Stimulated activated CD8-positive, alpha-beta memory T cell treated with anti-CD3 and anti-CD28 coated beads, Interleukin-15, amount 100 ng/mL, for 4 hours (primary cell): ENCODE data around the gene LRP10.
"Not testable (repeated sequence)": the region's sequence is repeated elsewhere in the genome, so short reads cannot be mapped to it uniquely, and the experiment has no call there.

Source experiments
- DNase-seq, 2 donors: peaks; one replicate each; pipeline ENCODE4 v3.0.0-alpha.2; 2020; ENCODE audit warnings: low read depth in 2 of 2

Gene LRP10

GRCh38 chr14:22843123-22843925 is 28.2 kb upstream of the LRP10 start:
- DNase-seq = no peak

DNA sequence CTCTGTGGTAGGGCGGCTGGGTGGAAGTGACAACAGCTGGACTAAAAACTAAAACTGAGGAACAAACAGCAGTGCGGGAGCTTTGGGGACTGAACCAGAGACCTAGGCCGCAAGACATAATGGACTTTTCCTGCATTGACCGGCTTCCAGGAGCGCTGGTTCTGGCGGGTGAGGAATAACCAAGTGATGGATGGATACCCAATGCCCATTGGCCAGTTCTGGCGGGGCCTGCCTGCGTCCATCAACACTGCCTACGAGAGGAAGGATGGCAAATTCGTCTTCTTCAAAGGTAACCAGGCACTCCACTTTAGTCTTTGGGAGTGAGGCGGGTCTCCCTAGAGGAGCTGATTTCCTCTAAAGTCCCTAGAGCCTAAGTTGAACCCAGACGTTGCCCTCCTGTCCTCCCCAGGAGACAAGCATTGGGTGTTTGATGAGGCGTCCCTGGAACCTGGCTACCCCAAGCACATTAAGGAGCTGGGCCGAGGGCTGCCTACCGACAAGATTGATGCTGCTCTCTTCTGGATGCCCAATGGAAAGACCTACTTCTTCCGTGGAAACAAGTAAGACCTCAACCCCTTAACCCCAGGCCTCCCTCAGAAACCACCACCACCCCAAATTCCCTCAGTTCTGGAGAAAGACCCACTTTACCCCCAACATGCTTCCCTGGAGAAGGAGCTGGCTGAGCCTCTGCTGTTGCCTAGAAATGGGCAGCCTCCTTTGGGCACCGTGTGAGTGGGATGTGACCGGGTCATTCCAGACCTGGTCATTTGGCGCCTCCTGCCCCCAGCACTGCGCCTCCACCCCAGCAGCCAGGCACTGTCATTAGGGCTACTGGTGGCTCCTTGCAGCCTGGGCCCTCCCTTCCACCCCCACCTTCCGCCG is 27.1 kb upstream of the LRP10 start:
- no peak for DNase-seq

GRCh38 chr14:22845103-22845394 is 26.5 kb upstream of the LRP10 start:
- DNase-seq = no peak

DNA sequence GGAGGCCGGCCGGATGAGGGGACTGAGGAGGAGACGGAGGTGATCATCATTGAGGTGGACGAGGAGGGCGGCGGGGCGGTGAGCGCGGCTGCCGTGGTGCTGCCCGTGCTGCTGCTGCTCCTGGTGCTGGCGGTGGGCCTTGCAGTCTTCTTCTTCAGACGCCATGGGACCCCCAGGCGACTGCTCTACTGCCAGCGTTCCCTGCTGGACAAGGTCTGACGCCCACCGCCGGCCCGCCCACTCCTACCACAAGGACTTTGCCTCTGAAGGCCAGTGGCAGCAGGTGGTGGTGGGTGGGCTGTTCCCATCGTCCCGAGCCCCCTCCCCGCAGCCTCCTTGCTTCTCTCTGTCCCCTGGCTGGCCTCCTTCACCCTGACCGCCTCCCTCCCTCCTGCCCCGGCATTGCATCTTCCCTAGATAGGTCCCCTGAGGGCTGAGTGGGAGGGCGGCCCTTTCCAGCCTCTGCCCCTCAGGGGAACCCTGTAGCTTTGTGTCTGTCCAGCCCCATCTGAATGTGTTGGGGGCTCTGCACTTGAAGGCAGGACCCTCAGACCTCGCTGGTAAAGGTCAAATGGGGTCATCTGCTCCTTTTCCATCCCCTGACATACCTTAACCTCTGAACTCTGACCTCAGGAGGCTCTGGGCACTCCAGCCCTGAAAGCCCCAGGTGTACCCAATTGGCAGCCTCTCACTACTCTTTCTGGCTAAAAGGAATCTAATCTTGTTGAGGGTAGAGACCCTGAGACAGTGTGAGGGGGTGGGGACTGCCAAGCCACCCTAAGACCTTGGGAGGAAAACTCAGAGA is 25.5 kb upstream of the LRP10 start:
- no peak for DNase-seq

GRCh38 chr14:22846811-22847307 is 24.7 kb upstream of the LRP10 start:
- DNase-seq = no peak

DNA sequence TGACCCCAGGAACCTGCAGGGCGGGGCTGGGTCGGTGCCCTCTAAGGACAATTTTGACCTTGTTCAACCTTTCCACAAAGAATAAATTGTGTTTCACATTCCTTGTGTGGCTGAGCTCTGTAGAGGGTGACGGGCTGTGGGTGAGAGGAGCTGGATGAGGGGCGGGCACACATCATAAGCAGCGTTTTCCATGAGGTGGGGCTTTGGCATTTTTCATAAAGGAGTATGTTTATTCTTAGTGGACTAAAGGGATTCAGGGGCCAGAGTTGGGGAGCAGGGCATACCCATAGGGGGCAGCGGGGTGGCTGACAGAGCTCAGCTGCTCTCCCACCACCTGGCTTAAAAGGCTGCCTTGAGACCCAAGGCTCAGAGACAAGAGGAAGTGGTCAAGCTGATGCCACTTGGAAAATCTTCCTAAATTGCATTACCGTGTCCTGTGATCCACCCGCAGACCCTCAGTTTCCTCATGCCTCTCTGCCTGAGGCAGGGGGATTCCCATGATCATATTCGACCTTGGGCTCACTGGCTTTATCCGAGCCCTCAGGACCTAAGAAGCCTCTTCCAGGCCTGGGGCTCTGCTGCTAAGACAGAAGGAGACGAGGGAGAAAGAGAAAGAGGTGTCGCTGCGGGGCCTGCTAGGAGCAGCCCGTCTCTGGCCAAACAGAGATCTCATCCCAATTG is 23.7 kb upstream of the LRP10 start:
- DNase-seq = no peak

GRCh38 chr14:22848351-22849164 is 23.0 kb upstream of the LRP10 start:
- DNase-seq = no peak

DNA sequence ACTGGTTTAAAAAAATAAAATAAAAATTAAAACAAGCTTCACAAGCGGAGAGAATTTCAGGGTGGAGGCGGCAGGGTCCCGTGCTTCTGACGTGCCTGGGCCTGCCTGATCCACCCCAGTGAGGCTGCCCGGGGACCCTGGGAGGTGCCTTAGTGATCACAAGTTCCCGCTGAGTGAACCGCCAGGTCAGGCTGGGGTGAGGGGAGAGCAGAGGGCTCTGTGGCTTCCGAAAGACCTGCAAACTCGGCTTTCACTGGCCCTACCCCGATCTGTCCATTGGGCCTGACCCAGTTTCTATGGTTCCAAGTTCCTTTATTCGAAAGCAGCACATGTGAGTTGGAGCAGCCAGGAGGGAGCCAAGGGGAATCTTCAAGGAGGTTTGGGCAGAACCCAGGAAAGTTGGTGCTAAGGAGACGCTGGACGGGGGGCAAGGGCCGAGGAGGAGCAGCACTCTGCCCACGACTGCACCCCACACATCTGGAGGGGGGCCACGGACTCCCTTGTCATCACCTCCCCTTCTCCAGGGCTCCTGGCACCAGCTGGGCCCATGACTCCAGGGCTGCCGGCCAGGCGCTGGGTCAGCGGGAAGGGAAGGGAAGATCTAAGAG is 22.2 kb upstream of the LRP10 start:
- DNase-seq = no peak

GRCh38 chr14:22850944-22851764 is 20.4 kb upstream of the LRP10 start:
- no peak for DNase-seq

- not testable (repeated sequence) for DNase-seq
Measured at GRCh38 chr14:22852178-22852577, 19.4 kb upstream of the LRP10 start.

DNA sequence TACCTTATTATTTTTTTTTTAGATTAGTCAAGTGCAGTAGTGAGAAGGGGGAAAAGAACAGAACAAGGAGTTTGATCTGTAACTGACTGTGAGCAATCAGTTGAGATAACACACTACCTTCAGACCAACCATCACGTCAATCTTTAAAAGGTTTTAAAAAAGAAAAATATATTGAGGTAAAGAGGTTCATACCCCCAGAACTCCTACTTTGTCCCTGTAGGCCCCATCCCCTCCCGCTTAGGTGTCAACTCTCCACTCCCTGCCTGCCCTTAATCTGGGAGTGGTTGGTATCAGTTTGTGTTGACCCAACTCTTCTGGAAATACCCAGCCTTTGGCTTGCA is 19.0 kb upstream of the LRP10 start:
- no peak for DNase-seq

DNA sequence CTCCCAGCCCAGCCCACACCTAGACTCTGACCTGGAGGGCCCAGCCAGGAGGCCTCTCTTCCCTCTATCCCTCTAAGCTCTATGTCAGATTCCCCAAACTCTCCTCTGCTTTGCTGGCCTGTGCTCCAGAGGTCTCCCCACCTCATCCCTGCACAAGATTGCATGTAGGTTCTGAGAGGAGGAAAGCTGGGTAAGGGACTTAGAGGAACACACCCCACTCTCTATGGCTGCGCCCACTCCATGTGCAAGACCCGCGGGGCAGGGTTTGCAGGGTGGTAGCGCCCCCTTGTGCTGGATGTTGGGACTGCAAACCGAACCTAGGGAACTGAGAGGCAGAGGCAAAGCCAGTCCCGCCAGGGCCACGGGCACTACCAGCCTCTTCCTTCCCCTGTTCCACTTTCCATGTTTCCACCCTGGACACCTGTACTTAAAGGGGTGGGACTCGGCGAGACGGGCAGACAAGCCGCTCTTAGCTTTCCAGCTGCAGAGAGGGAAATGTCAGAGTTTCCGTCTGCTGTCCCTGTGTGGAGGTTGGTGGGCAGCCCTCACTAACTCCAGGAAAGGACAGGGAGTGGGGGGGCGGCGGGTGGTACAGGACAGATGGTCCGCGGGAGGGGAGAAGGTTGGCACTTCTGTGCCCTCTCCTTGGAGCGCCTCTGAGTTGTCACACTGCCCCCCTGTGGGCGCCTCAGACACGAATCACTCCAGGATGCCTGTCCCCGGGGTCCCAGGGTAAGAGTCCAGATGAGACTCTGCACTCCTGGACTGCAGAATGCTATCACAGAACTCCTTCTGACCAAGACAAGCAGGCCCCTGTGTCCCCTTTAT is 18.4 kb upstream of the LRP10 start:
- DNase-seq = peak; percentile 68 to 86

GRCh38 chr14:22854296-22854695 is 17.2 kb upstream of the LRP10 start:
- DNase-seq = not testable (repeated sequence)

DNA sequence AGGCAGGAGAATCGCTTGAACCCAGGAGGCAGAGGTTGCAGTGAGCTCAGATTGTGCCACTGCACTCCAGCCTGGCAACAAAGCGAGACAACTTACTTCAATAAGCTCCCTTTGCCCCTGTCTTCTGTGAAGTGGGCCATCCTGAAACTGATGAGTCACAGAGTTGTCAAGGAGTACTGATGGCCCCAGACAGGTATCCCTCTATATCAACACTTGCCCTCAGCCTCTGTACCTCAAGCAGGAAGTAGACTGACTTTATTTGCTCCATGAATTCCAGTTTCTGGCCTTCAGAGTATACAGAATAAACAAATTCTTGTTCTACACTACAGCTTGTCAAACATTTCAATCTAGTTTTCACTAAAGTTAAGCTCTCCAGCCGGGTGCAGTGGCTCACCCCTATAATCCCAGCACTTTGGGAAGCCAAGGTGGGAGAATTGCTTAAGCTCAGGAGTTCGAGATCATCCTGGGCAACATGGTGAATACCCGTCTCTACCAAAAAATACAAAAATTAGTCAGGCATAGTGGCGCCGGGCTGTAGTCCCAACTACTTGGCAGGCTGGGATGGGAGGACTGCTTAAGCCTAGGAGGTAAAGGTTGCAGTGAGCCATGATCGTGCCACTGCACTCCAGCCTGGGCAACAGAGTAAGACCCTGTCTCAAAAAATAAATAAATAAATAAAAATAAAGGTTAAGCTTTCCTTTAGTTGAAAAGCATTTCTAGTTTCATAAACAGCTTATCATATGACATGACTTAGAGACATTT is 16.4 kb upstream of the LRP10 start:
- no peak for DNase-seq

DNA sequence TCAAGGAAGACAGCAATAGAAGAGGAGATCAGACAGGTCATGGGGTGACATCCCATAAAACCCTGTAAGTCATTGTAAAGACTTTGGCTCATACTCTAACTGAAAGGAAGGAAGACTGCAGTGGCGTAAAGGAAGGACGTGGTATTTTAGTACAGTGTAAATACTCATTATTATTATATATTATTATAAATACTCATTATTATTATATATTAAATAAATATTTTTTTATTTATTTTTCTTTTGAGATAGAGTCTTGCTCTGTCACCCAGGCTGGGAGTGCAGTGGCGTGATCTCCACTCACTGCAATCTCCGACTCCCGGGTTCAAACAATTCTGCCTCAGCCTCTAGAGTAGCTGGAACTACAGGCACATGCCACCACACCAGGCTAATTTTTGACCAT is 15.1 kb upstream of the LRP10 start:
- no peak for DNase-seq

- not testable (repeated sequence) for DNase-seq
Measured at GRCh38 chr14:22860377-22860776, 11.2 kb upstream of the LRP10 start.

- DNase-seq = no peak
Measured at GRCh38 chr14:22861651-22862050, 9.9 kb upstream of the LRP10 start.

- no peak for DNase-seq
Measured at GRCh38 chr14:22864979-22865378, 6.6 kb upstream of the LRP10 start.
